Measurements from ENCODE around the gene PPP2R5E.
A peak's percentile ranks its signal among the peaks of the same experiment; 100 is the strongest.
"Not testable (repeated sequence)": the region's sequence is repeated elsewhere in the genome, so short reads cannot be mapped to it uniquely, and the experiment has no call there.

PPP2R5E gene

DNA sequence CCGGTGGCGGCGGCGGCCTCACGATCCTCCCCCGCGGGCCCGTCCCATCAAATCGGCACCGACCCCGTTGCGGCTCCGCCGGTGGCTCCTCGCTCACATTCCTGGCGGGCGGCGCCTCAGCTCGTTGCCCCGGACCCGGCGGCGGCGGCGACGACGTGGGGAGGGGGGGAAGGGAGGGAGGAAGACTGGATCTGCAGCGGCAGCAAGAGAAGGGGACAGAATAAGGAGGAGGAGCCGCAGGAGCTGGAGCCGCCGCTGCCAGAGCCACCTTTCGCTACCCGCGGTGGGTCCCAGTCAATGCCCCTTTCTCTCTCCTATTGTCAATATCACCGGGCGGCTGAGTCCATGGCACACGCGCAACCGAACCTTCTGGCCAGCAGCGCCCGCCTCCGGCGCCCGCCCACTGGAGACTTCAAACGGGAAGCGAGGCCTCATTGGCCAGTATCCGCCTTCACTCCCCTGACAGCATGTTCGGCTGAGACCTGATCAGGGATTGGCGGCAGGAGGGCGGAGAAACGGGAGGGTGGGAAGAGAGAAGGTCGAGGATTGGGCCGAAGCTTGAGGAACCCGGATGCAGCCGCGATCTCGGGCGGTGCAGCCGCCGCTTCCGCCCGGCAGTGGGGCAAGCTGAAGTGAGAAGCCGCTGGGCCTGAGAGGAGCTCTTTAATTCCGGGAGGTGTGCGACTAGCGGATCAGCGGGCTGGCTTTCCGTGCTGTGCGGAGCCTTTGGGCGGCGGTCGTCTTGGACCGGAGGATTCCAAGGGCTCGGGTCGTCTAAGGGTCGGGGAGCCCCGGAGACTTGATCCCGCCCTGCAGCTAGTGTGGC is at the start of gene PPP2R5E:
PPP2R5E (minus strand) TSS at position 378 of the 826 bp plus-strand sequence. CDS start 3,692 bp downstream, outside the sequence.
- peak; percentile 95 to 97 (median 95) for DNase-seq (ENCODE audit: low read depth in 3 of 3)

DNA sequence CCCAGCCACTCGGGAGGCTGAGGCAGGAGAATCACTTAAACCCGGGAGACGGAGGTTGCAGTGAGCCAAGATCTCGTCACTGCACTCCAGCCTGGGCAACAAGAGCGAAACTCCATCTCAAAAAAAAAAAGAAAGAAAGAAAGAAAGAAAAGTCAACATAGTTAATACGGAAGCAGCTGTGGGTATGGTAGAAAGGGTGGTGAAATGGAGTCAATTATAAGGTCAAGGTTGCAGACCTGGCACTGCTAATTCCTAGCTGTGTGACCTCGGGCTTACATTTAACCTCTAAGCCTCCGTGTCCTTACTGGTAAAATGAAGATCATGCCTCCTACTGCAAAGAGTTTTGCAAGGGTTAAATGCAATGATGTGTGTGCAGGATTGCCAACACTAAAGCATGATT is 39.9 kb upstream of the PPP2R5E start:
- not testable (repeated sequence) for DNase-seq (ENCODE audit: low read depth in 3 of 3)

DNA sequence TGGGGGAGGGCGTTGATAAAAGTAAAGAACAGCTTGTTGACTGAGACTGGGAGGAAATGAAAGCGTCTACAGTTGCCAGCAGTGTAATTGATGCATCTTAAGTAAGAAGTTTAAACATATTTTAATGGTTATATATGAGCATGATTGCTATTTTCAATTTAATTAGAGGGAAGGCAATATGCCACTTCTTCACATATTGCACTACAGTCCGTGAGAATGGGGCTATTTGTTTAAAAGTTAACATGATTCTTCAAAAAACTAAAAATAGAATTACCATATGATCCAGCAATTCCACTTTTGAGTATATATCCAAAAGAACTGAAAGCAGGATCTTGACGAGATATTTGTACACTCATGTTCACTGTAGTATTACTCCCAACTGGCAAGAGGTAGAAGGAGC is 38.3 kb upstream of the PPP2R5E start:
- no peak for DNase-seq (ENCODE audit: low read depth in 3 of 3)

DNA sequence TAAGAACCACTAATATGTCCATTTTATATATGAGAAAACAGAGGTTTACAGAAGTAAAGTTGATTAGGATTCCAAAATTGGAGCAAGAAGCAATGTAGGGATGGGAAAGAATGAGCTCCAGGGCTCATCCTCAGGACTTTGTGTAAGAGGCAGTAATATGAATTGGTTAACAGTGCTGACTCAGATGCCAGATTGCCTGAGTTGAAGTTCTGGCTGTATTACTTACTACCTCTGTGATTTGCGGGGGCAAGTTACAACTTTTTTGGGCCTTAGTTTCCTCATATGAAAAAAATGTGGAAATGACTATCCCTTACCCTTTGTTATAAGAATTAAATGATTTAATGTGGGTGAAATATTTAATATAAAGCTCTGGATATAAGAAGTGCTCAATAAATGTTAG is 35.1 kb upstream of the PPP2R5E start:
- DNase-seq (ENCODE audit: low read depth in 3 of 3): no peak

DNA sequence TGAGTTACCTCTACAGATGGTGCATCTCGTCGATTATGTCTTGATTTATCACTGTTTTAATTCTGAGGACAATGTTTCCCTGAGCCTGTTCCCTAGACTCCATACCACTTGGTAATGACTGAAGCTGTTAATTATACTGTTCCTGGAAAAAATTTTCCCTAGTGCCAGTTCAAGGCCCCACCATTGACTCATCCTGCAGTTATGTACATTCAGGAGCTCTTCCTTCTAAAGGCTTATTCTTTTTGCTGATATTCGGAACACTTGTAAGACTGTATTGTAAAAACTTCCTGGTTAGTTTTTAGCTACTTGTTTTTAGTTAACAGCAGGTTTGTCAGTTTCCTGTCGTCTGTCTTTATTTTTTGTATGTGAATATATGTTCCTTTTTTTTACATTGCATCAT is 30.4 kb upstream of the PPP2R5E start:
- DNase-seq (ENCODE audit: low read depth in 3 of 3): no peak

DNA sequence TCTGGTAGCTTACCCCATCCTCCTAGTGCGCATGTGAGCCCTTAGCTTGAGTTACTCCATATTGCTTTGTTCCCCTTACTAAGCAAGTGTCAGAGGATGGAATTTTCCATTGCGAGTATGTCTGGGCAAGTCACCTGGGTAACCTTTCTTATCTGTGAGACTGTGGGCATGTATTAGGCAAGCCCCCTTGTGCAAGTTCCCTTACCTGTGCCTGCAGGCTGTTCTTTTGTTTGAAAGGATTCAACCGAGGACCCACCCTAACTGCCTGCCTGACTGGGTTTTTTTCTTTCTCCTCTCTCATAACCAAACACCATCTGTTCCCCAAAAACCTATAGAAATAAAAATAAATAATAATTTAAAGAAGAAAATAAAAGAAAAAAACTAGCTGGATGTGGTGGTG is 22.3 kb upstream of the PPP2R5E start:
- DNase-seq (ENCODE audit: low read depth in 3 of 3): no peak

DNA sequence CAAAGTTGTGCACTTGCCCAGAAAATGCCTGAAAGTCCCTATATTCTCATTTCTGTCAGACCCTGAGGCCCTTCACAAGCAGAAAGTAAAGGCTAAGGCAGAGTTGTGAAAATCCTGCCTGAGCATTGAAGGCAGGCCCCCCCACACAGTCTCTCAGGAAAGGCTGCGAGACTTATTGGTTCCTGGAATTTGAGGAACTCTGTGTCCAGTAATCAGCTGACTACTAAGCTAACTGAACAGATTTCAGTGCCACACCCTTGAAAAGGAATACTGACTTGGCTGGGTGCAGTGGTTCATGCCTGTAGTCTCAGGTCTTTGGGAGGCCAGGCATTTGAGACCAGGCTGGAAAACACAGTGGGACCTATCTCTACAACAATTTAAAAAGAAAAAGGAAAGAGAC is 21.1 kb upstream of the PPP2R5E start:
- no peak for DNase-seq (ENCODE audit: low read depth in 3 of 3)

DNA sequence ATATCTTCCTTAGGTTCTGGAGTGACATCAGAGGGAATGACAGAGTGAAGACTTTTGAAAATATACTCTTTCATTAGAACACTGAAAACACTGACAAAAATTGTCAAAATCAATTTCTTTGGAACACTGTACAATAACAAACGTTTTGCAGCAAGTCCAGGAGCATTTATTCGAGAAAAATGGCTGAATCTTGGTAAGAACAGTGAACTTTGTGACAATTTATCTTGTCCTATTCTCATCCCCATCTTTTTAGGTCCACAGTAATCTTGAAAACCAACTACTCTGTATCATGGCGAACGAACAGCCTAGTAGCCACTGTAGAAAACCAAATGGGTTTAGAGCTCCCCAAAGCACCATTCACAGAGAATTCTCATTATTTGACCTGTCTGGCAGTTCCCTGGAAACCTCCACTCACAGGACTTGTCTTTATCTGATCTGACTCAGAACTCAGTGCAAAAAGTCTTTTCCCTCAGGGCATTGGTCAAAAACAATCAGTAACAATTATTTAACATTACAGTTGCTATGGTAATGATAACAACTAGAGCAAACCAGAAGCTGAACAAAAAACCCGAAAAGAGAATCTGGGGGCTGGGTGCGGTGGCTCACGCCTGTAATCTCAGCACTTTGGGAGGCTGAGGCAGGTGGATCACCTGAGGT is 20.3 kb upstream of the PPP2R5E start:
- DNase-seq (ENCODE audit: low read depth in 3 of 3): no peak

DNA sequence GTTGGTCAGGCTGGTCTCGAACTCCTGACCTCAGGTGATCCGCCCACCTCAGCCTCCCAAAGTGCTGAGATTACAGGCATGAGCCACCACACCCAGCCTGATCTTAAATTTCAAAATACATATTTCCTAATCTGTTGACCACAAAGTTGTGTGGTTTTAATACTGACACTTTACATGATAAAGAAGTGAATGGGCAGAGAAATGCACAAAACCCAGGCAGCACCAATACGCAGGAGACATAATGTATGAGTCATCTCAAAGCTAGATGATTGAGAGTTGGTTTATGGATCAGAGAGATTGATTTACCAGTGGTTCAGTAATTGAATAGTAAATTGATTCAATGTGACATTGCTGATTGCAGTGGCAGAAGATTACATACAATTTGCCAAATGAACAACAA is 19.2 kb upstream of the PPP2R5E start:
- no peak for DNase-seq (ENCODE audit: low read depth in 3 of 3)

DNA sequence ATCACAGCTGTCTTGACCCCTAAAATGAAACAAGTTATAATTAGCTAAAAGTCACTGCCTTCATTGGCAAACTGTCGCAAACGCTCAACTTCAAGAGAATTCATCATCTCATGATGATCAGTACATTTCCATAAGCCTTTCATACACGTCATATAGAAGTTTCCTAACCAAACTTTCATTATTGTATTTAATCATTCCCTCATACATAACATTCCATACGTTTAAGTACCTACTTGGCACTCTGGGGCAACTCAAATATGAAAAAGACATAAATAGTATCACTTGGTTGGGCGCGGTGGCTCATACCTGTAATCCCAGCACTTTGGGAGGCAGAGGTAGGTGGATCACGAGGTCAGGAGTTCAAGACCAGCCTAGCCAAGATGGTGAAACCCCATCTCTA is 12.4 kb upstream of the PPP2R5E start:
- DNase-seq (ENCODE audit: low read depth in 3 of 3): no peak

DNA sequence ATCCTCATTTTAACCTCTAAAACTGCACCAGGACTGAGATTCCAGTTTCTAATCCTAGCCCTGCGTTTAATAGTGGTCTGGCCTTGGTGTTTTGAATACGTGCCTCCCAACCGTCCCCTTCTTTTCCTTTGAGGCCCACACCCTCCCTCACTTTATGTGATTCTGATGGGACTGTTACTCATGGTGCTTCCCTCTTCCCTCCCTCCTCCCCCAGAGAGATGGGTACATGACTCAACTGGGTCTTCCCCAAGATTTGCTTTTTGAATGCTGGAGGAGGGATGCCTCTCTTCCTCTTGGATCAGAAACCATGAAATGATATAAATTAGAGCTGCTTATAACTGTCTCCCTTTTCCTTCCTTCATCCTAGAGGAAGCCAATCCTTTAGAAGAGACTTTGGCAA is 8.2 kb upstream of the PPP2R5E start:
- DNase-seq (ENCODE audit: low read depth in 3 of 3): no peak

DNA sequence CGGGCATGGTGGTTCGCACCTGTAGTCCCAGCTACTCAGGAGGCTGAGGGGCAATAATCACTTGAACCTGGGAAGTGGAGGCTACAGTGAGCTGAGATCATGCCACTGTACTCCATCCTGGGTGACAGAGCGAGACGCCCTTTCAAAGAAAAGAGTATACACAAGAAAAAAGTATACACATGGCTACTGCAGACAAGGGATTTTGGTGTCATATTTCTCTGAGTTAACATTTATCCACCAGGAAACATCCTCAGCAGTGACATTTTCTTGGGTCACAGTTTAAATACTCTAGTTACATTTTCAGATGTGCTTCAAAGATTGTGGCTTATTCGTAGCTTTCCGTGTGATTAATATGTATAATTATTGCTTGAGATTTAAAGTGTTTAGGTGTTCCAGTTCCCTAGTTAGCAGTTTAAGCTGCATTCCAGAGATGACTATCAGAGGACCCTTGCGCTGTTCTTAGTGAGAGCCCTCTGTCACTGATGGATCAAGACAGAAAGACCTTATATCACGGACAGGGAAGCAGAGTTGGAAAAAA is 4.7 kb upstream of the PPP2R5E start:
- no peak for DNase-seq (ENCODE audit: low read depth in 3 of 3)

DNA sequence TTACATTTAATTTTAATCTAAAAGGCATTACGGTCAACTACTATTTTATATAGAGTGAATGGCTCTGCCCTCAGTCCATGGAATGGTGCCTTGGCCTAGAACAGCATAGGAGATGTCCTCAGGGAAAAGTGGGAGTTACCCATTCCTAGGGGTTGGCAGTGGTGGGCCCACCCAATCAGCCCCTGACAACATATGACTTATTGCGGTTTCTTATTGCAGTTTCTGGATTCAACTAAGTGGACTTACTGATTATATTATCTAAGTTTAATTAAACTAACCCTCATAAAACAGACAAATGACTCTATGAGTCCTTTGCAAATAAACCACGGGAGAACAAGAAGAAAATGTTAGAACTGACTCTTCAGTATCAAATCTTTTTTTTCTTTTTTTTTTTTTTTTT is 2.3 kb upstream of the PPP2R5E start:
- DNase-seq (ENCODE audit: low read depth in 3 of 3): no peak

DNA sequence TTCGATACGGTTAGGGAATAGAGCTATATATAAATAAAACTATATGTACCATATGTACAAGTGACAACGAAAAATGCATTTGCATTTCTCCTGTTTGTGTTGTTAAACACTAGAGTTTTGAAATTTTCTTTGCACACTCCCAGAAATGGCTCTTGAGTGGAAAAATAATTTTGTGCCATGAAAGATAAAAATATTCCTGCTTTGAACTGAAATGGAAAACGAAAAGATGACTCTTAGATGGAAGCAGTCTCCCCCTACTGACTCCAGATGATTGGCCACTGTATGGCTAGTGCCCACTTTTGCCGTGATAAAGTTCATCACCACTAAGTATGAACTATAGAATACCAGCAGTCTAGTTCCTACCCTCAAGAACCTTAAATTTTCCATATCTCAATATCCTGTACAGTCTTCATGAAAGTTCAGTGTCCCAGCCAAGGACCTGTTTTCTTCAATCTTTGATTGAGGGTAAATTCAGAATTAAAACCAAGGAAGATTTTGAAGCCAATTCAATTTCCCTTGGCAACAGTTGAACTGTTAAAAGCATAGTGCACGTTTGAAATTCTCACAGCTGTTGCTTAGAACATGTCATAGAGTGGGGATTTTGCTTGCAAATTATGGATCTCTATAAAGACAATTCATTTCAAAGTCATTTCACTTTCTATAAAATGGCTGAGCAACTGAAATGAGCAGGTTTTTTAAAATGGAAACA is 1.6 kb upstream of the PPP2R5E start:
- DNase-seq (ENCODE audit: low read depth in 3 of 3): no peak

DNA sequence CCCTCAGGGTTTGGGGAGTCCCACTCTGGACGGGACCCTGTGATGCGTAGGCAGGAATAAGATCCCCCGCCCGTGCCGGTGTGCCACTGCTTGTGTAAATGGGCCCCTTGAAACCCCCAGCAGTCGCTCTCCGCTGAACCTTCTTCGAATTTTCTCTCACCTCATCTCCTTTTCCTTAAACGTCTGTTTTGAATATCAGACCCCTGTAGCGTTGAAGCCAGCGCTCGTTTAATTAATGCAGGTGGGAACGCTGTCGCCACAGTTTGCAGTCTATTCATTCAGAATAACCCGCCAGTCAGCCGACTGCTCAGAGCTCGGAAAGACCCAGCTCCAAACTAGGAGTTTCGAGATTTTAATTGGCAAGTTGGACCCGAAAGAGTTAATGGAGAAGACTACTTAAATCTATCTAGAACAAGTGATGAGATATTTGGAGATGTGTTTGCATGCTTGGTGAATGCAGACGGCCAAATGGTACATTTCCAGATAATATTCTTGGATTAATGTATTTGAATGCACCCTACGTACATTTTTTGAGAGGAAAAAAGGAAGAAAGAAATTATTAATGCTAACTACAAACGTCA is 739 bp upstream of the PPP2R5E start:
- no peak for DNase-seq (ENCODE audit: low read depth in 3 of 3)

DNA sequence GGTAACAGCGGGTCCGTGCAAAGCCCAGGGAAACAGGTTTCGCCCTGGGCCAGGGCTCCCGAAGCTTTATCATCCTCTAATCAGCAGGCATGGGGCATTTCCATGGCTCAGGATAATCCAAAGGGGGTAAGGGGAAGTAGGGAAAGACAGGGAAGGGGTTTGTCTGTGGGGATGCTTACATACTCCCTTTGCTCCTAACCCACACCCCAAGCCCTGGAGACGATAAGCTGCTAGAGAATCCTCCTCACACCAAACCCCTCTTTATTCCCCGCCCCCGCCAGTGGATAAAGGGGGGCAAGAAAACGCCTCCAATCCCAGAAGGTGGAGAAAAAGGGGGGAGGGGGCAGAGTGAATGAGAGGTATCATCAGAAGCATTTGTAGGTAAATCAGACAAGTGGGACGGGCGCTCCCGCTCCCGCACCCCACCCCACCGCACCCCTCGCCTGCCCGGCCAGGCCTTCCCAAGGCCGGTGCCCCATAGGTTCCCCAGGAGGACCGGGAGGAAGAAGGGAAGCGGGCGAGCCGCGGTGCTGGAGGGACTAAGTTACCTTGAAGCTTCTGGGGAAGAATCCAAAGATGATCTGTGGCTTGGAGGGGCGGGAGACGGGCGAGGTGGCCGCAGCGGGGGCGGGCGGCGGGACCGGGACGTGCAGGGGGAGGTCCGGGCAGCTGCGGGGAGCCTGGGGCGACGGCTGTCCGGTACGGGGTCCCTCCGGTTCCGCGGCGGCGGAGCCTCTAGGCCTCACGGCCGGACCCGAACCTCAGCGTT is 762 bp downstream of the PPP2R5E start:
- peak in 1 of 3 donors; percentile 4 for DNase-seq (ENCODE audit: low read depth in 3 of 3)

DNA sequence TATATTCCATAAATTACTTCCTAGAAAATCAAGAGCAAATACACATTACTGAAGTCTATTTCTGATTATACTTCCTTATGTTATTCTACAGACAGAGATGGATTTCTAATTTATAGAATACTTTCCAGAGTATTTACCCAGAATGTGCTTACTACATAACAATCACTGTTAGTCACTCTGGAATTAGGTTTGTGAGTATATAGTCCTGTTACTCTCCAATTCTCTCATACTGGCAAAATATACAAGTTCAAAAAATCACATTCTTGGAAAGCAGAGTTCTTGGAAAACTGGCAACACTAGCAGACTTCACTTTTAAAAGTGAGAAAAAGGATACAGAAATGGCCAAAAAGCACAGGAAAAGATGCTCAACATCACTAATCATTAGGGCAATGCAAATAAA is 7.3 kb downstream of the PPP2R5E start:
- no peak for DNase-seq (ENCODE audit: low read depth in 3 of 3)

DNA sequence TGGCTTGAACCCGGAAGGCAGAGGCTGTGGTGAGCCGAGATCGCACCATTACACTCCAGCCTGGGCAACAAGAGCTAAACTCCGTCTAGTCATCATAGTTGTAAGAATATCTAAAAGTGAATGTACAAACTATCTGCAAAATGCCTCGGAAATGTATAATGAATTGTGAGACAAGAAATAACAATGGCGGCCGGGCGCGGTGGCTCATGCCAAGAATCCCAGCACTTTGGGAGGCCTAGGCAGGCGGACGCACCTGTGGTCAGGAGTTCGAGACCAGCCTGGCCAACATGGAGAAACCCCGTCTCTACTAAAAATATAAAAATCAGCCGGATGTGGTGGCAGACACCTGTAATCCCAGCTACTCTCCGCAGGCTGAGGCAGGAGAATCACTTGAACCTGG is 9.7 kb downstream of the PPP2R5E start:
- DNase-seq (ENCODE audit: low read depth in 3 of 3): no peak

DNA sequence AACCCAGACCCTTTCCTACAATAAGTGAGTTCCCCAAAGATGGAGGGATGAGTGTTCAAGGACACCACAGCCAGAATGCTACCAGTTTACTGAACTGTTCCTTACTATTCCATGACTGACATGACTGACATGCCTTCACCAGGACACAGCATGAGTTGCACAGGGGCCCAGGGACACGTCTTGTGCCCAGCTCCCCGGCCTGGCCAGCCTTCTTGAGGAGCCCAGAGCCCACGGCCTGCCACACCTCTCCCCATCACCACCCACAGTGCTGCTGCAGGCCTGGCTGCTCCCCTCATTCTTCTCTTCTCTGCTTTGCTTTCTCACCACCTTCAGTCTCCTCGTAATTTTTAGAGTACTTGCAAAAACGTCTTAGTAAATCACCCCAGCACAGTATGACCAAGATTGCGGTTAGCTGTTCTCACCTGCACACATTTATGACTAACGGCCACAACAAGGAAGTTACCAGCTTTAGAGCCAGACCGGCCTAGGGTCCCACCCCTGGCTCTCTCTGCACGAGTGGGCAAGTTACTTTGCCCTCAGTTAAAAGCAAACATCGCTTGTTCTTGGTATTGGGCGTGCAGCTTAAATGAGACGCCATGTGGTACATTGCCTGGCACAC is 18.5 kb downstream of the PPP2R5E start:
- no peak for DNase-seq (ENCODE audit: low read depth in 3 of 3)

DNA sequence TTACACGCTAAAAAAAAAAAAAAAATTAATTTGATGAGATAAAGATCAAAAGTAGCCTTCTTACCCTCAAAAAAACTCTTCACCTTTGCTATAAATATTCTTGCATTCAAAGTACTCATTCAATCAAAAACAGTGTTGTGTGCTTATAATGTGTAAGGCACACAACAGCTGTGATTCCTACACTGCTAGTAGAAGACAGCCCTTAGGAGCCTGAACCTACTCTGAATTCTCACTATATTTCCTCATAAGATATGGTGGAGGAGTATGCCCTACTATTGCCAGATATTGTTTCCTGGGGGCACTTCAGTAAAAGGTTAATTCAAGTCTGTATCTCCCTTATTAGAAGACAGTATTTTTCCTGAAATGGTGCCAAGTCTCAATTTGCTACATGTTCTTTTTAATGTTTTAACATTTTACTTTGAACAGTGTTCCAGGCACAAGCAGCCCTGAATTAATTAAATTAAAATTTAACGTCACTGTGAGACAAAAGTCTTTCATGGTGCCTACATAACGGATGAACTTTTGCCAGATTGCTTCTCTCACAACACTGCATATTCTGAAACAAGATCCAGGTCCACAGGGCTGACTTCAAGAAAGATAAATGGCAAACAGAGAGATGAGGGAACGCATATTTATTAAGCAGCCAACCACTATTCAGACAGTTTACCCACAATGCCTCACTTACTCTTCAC is 19.3 kb downstream of the PPP2R5E start:
- DNase-seq (ENCODE audit: low read depth in 3 of 3): no peak
